HepG2 (cell line): ENCODE results near the gene PDZD4. TPM values are rescaled to one million over a fixed set of nuclear protein-coding genes. Genes with fewer than 3 reads are reported as not detected.

Experiments used
- ATAC-seq: fragments of 200-7000 bp; cut with Tn5 transposase; 3 replicates; pipeline ENCODE4 v1.9.1; 2020; ENCODE audit warnings: mild to moderate bottlenecking, moderate library complexity
- BruUV-seq: library from RNA; stranded (reverse); fragments of 400-500 nt; replicated peaks from 2 replicates; lab custom pipeline; 2021; lab: Mats Ljungman, UMichigan
- CTCF ChIA-PET: fragments of 300-600 bp; formaldehyde crosslinking; extraction: SDS; loops from one replicate; lab custom pipeline; 2021; ENCODE audit warnings: low total read pairs, inconsistent platforms, low intra/inter-chr PET ratio; lab: Yijun Ruan, JAX
- POLR2A ChIA-PET: fragments of 350-600 bp; sonication (Branson Sonifier 250); formaldehyde crosslinking; loops from one replicate; lab custom pipeline; 2020; ENCODE audit warnings: antibody characterized with exemption, inconsistent platforms; lab: Yijun Ruan, JAX
- DNase-seq: peaks from one replicate; pipeline ENCODE4 v3.0.0-alpha.2; 2015; ENCODE audit warnings: low spot score
- FAIRE-seq: peaks from 3 replicates; lab custom pipeline; 2011; peaks lifted over from hg19 to GRCh38; lab: Jason Lieb, UNC
- H2AFZ ChIP-seq: one replicate; pipeline ENCODE4 v1.6.1; 2011; ENCODE audit warnings: low read length, inconsistent platforms
- H3K27ac ChIP-seq: fragments of 300-600 bp; 3 replicates; pipeline ENCODE4 v1.8.0; 2011; ENCODE audit warnings: mixed run types, mild to moderate bottlenecking, mixed read lengths, low read length, inconsistent platforms; ENCODE audit not compliant: insufficient read depth; ENCODE audit errors: extremely low read length
- H3K27me3 ChIP-seq, 2 experiments: fragments of 200-600 bp in 1 of 2; 2 replicates in 1 of 2; 3 replicates in 1 of 2; pipeline versions ENCODE4 v1.6.0 to v1.8.0; 2011; ENCODE audit warnings: low read length in 2 of 2, mild to moderate bottlenecking in 2 of 2, moderate library complexity in 2 of 2, inconsistent platforms in 1 of 2; ENCODE audit not compliant: insufficient read depth in 2 of 2, control insufficient read depth in 1 of 2
- H3K36me3 ChIP-seq, 2 experiments: fragments of 200-600 bp in 1 of 2; replicated peaks in 1 of 2; 2 replicates in 1 of 2; 3 replicates in 1 of 2; pipeline versions ENCODE4 v1.5.1 to v1.8.0; 2011; ENCODE audit warnings: low read length in 2 of 2, inconsistent platforms in 1 of 2; ENCODE audit not compliant: insufficient read depth in 2 of 2, control insufficient read depth in 1 of 2
- H3K4me1 ChIP-seq: 2 replicates; pipeline ENCODE4 v1.5.1; 2012; ENCODE audit warnings: low read length, inconsistent platforms; ENCODE audit not compliant: insufficient read depth
- H3K4me2 ChIP-seq: 2 replicates; pipeline ENCODE4 v1.6.0; 2011; ENCODE audit warnings: low read depth, low read length, inconsistent platforms
- H3K4me3 ChIP-seq, 3 experiments: fragments of 200-600 bp in 1 of 3; sonication (generic), shearing (Covaris generic) in 1 of 3; replicated peaks in 1 of 3; 2 replicates each; pipeline ENCODE4 v1.5.1; 2011 to 2016; ENCODE audit warnings: low read length in 3 of 3, inconsistent platforms in 2 of 3, low read depth in 2 of 3, mild to moderate bottlenecking in 2 of 3, control low read depth in 1 of 3, mixed read lengths in 1 of 3; ENCODE audit not compliant: insufficient read depth in 1 of 3
- H3K79me2 ChIP-seq: one replicate; pipeline ENCODE4 v1.6.1; 2011; ENCODE audit warnings: low read length, inconsistent platforms; ENCODE audit not compliant: insufficient read depth
- H3K9ac ChIP-seq: 2 replicates; pipeline ENCODE4 v1.6.0; 2011; ENCODE audit warnings: mild to moderate bottlenecking, low read depth, low read length, inconsistent platforms; ENCODE audit not compliant: insufficient read depth
- H3K9me3 ChIP-seq: 2 replicates; pipeline ENCODE4 v1.5.1; 2012; ENCODE audit warnings: mild to moderate bottlenecking, low read length
- H4K20me1 ChIP-seq: 2 replicates; pipeline ENCODE4 v1.6.0; 2011; ENCODE audit warnings: inconsistent platforms, mild to moderate bottlenecking, low read length, moderate library complexity; ENCODE audit not compliant: insufficient read depth
- FOXP1 ChIP-seq, 2 experiments: fragments of 450-650 bp in 1 of 2; IDR thresholded peaks; 2 replicates each; pipeline ENCODE4 v1.6.1; 2017 to 2018; ENCODE audit warnings: antibody characterized with exemption in 1 of 2
- RARA ChIP-seq: IDR thresholded peaks from 2 replicates; pipeline ENCODE4 v1.6.1; 2016; ENCODE audit warnings: missing genetic modification reagents, missing compliant biosample characterization
- RBAK ChIP-seq: sonication (generic); formaldehyde crosslinking; IDR thresholded peaks from 2 replicates; pipeline ENCODE4 v1.5.1; 2020; ENCODE audit warnings: mild to moderate bottlenecking, missing genetic modification reagents
- SSRP1 ChIP-seq: IDR thresholded peaks from 2 replicates; pipeline ENCODE4 v1.6.1; 2016; ENCODE audit warnings: control low read depth
- TBX3 ChIP-seq: fragments of 450-650 bp; IDR thresholded peaks from 2 replicates; pipeline ENCODE4 v1.6.1; 2017; ENCODE audit warnings: antibody characterized with exemption, mild to moderate bottlenecking, inconsistent platforms, borderline replicate concordance
- ZIK1 ChIP-seq: sonication (generic); formaldehyde crosslinking; IDR thresholded peaks from 2 replicates; pipeline ENCODE4 v1.5.0; 2020; ENCODE audit warnings: mild to moderate bottlenecking, low read depth, missing genetic modification reagents, borderline replicate concordance
- ZNF20 ChIP-seq: sonication (generic); formaldehyde crosslinking; IDR thresholded peaks from 2 replicates; pipeline ENCODE4 v1.4.0; 2020; ENCODE audit warnings: mild to moderate bottlenecking, moderate library complexity, missing genetic modification reagents
- ZNF292 ChIP-seq: sonication (generic); formaldehyde crosslinking; IDR thresholded peaks from 2 replicates; pipeline ENCODE4 v1.8.1; 2022; ENCODE audit warnings: mild to moderate bottlenecking, low read depth, missing genetic modification reagents, borderline replicate concordance
- ZNF333 ChIP-seq: sonication (generic); formaldehyde crosslinking; IDR thresholded peaks from 2 replicates; pipeline ENCODE4 v1.4.0; 2020; ENCODE audit warnings: mild to moderate bottlenecking, missing genetic modification reagents, borderline replicate concordance
- ZNF343 ChIP-seq: sonication (generic); formaldehyde crosslinking; IDR thresholded peaks from 2 replicates; pipeline ENCODE4 v1.4.0; 2020; ENCODE audit warnings: mild to moderate bottlenecking, missing genetic modification reagents
- ZNF605 ChIP-seq: sonication (generic); formaldehyde crosslinking; IDR thresholded peaks from 2 replicates; pipeline ENCODE4 v1.8.0; 2022; ENCODE audit warnings: mild to moderate bottlenecking, missing genetic modification reagents
- ZNF703 ChIP-seq: sonication (generic); formaldehyde crosslinking; IDR thresholded peaks from 2 replicates; pipeline ENCODE4 v1.5.1; 2020; ENCODE audit warnings: missing genetic modification reagents, mild to moderate bottlenecking, moderate library complexity, borderline replicate concordance
- ZNF747 ChIP-seq: sonication (generic); formaldehyde crosslinking; IDR thresholded peaks from 2 replicates; pipeline ENCODE4 v1.8.1; 2023; ENCODE audit warnings: missing genetic modification reagents, mild to moderate bottlenecking, borderline replicate concordance
- ZNF891 ChIP-seq: sonication (generic); formaldehyde crosslinking; IDR thresholded peaks from 2 replicates; pipeline ENCODE4 v1.5.0; 2020; ENCODE audit warnings: mild to moderate bottlenecking, missing genetic modification reagents
- ZSCAN20 ChIP-seq: sonication (generic); formaldehyde crosslinking; IDR thresholded peaks from 2 replicates; pipeline ENCODE4 v1.4.0; 2020; ENCODE audit warnings: missing genetic modification reagents, mild to moderate bottlenecking, borderline replicate concordance
- WGBS: methylation state at CpG from one replicate; pipeline ENCODE4 v1.1.6; 2017; ENCODE audit warnings: low lambda C conversion rate; 5-methylcytosine and 5-hydroxymethylcytosine counted together
- in situ Hi-C: cut with HindIII; loops from 2 replicates; pipeline ENCODE4 v1.10.0; 2017; ENCODE audit warnings: low pct_unique_long_range_greater_than_20kb; ENCODE audit not compliant: extremely low pct_ligation_motif_present
- intact Hi-C: fragments of 100-400 bp; cut with micrococcal nuclease; formaldehyde crosslinking; loops from one replicate; pipeline ENCODE4 v1.10.0; 2022; ENCODE audit not compliant: unreplicated experiment
- polyA plus RNA-seq, 8 experiments: library from polyadenylated mRNA; depleted of rRNA in 3 of 8; stranded (reverse) in 7 of 8; unstranded in 1 of 8; fragments of >200 nt; fragmentation: Illumina TruSeq in 4 of 8; extraction: Trizol in 4 of 8; gene quantifications; 2 replicates each; pipeline versions ENCODE4 v1.2.1 to v1.2.3, GENCODE V29; 2011 to 2016; ENCODE audit warnings: low read depth in 4 of 8, missing spikeins in 1 of 8, mixed read lengths in 1 of 8; ENCODE audit not compliant: insufficient read depth in 1 of 8
- total RNA-seq, 5 experiments: library from RNA; depleted of rRNA; stranded (reverse); fragments of >200 nt; fragmentation: Illumina TruSeq; extraction: Trizol; gene quantifications; 2 replicates each; pipeline ENCODE4 v1.2.3, GENCODE V29; 2016; ENCODE audit warnings: low read depth in 1 of 5
- TF ChIP-seq, protein P1 (sequence below): sonication (generic); formaldehyde crosslinking; IDR thresholded peaks from 2 replicates; pipeline ENCODE4 v1.5.0; 2020; ENCODE audit warnings: mild to moderate bottlenecking, missing genetic modification reagents
- TF ChIP-seq, protein P2 (sequence below): sonication (generic); formaldehyde crosslinking; IDR thresholded peaks from 2 replicates; pipeline ENCODE4 v1.4.0; 2020; ENCODE audit warnings: missing genetic modification reagents
- TF ChIP-seq, protein P3 (sequence below): IDR thresholded peaks from 2 replicates; pipeline ENCODE4 v1.6.1; 2016; ENCODE audit warnings: low read depth

The PDZD4 gene
- total and polyA plus RNA-seq, 2 of the 13 experiments (the other 11 are each of a cell fraction or from before 2014, with no cell fraction given), result not detected

DNA sequence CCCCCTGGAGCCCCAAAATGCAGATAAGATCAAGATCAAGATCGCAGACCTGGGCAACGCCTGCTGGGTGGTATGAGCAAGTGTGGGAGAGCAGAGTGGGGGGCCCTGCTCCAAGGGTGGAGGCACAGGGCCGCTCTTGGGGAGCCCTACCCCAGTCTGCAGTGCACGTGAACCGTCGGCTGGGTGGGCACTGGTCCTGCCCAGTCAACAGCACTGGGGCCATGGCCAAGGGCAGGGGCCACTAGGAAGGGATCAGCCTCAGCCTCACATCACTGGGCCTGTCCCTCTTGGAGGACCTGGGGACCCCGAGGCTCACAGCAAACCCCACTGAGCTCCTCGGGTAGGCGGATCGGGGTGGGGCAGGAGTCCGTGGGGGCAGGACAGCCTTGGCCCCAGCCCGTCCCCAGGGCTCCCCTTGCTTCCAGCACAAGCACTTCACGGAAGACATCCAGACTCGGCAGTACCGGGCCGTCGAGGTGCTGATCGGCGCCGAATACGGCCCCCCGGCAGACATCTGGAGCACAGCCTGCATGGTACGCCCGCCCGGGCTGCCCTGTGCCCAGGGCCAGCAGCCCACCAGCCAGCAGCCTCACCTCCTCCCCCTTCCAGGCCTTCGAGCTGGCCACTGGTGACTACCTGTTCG is 45.9 kb downstream of the PDZD4 start:
- no peaks in the 10 kb centered on the region for H3K79me2 ChIP-seq
- H4K20me1 ChIP-seq, result no peaks in the 10 kb centered on the region
- BruUV-seq, result no TSS peak
- FAIRE-seq, result no peak
- no peak overlapping the region for H3K4me2 ChIP-seq
- WGBS, result no CpG with 5 or more reads among the region's 27 CpGs
- ChIA-PET CTCF (no interaction called here), POLR2A (interaction anchor here (0.8 kb wide), 1 partner anchor 10 kb away, joined by 3 read pairs; the partner anchor contains the start of genes IDH3G and SSR4)
- in situ Hi-C loops, result no loop called here
- H3K27me3 ChIP-seq, result no peaks in the 10 kb centered on the region
- H3K4me1 ChIP-seq, result no peaks in the 10 kb centered on the region
- ATAC-seq, result no peak
- no peaks in the 10 kb centered on the region; a peak in 2 of 5 replicates for H3K36me3 ChIP-seq
- no peak overlapping the region for H2AFZ ChIP-seq
- no peak overlapping the region for H3K27ac ChIP-seq
- no peak overlapping the region for H3K4me3 ChIP-seq
- intact Hi-C loops, result no loop called here
- no peaks in the 10 kb centered on the region for H3K9me3 ChIP-seq
- H3K9ac ChIP-seq, result no peak overlapping the region
- no peak for DNase-seq
- TF ChIP-seq SSRP1, result no peak
- no peak for TF ChIP-seq ZSCAN20 (CRISPR knock-in tag)
- no peak for TF ChIP-seq RBAK (CRISPR knock-in tag)
- no peak for TF ChIP-seq ZNF343 (CRISPR knock-in tag)
- TF ChIP-seq ZNF747 (CRISPR knock-in tag), result no peak
- no peak for TF ChIP-seq FOXP1 (IDR thresholded peaks at IDR 0.05)
- no peak for TF ChIP-seq FOXP1 (CRISPR knock-in tag; IDR thresholded peaks at IDR 0.05)
- TF ChIP-seq ZNF605 (CRISPR knock-in tag), result no peak
- TF ChIP-seq ZNF292 (CRISPR knock-in tag), result no peak
- no peak for TF ChIP-seq ZNF20 (CRISPR knock-in tag)
- TF ChIP-seq ZNF703 (CRISPR knock-in tag), result no peak
- TF ChIP-seq, protein P1, sequence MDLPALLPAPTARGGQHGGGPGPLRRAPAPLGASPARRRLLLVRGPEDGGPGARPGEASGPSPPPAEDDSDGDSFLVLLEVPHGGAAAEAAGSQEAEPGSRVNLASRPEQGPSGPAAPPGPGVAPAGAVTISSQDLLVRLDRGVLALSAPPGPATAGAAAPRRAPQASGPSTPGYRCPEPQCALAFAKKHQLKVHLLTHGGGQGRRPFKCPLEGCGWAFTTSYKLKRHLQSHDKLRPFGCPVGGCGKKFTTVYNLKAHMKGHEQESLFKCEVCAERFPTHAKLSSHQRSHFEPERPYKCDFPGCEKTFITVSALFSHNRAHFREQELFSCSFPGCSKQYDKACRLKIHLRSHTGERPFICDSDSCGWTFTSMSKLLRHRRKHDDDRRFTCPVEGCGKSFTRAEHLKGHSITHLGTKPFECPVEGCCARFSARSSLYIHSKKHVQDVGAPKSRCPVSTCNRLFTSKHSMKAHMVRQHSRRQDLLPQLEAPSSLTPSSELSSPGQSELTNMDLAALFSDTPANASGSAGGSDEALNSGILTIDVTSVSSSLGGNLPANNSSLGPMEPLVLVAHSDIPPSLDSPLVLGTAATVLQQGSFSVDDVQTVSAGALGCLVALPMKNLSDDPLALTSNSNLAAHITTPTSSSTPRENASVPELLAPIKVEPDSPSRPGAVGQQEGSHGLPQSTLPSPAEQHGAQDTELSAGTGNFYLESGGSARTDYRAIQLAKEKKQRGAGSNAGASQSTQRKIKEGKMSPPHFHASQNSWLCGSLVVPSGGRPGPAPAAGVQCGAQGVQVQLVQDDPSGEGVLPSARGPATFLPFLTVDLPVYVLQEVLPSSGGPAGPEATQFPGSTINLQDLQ, result no peak
- TF ChIP-seq, protein P2, sequence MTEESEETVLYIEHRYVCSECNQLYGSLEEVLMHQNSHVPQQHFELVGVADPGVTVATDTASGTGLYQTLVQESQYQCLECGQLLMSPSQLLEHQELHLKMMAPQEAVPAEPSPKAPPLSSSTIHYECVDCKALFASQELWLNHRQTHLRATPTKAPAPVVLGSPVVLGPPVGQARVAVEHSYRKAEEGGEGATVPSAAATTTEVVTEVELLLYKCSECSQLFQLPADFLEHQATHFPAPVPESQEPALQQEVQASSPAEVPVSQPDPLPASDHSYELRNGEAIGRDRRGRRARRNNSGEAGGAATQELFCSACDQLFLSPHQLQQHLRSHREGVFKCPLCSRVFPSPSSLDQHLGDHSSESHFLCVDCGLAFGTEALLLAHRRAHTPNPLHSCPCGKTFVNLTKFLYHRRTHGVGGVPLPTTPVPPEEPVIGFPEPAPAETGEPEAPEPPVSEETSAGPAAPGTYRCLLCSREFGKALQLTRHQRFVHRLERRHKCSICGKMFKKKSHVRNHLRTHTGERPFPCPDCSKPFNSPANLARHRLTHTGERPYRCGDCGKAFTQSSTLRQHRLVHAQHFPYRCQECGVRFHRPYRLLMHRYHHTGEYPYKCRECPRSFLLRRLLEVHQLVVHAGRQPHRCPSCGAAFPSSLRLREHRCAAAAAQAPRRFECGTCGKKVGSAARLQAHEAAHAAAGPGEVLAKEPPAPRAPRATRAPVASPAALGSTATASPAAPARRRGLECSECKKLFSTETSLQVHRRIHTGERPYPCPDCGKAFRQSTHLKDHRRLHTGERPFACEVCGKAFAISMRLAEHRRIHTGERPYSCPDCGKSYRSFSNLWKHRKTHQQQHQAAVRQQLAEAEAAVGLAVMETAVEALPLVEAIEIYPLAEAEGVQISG (CRISPR knock-in tag), result no peak
- TF ChIP-seq ZIK1 (CRISPR knock-in tag), result no peak
- no peak for TF ChIP-seq ZNF891 (CRISPR knock-in tag)
- TF ChIP-seq RARA (CRISPR knock-in tag), result no peak
- TF ChIP-seq TBX3, result no peak
- TF ChIP-seq, protein P3, sequence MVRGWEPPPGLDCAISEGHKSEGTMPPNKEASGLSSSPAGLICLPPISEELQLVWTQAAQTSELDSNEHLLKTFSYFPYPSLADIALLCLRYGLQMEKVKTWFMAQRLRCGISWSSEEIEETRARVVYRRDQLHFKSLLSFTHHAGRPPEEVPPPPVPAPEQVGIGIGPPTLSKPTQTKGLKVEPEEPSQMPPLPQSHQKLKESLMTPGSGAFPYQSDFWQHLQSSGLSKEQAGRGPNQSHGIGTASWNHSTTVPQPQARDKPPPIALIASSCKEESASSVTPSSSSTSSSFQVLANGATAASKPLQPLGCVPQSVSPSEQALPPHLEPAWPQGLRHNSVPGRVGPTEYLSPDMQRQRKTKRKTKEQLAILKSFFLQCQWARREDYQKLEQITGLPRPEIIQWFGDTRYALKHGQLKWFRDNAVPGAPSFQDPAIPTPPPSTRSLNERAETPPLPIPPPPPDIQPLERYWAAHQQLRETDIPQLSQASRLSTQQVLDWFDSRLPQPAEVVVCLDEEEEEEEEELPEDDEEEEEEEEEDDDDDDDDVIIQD (CRISPR knock-in tag), result no peak
- TF ChIP-seq ZNF333 (CRISPR knock-in tag), result no peak
